Measurements from ENCODE around the gene CXCR6.

The CXCR6 gene

GRCh38 chr3:45972534-45973402 is 29.5 kb downstream of the CXCR6 start:
- TF ChIP-seq USF1 (IDR thresholded peaks at IDR 0.05), result no peak
- no peak for TF ChIP-seq EP300 (IDR thresholded peaks at IDR 0.05; ENCODE audit: borderline replicate concordance)
- TF ChIP-seq EGR1 (IDR thresholded peaks at IDR 0.05), result no peak
- no peak for TF ChIP-seq ZBTB7A (IDR thresholded peaks at IDR 0.05; ENCODE audit: low read depth)
- no peak for TF ChIP-seq NFIC (IDR thresholded peaks at IDR 0.05)
- TF ChIP-seq TCF12 (IDR thresholded peaks at IDR 0.05; ENCODE audit: low read depth), result no peak
- no peak for TF ChIP-seq TAF1 (IDR thresholded peaks at IDR 0.05; ENCODE audit: low read depth)
- TF ChIP-seq CEBPB (IDR thresholded peaks at IDR 0.05), result no peak
- TF ChIP-seq CREB1 (IDR thresholded peaks at IDR 0.05; ENCODE audit: low read depth), result no peak
- TF ChIP-seq REST (IDR thresholded peaks at IDR 0.05; ENCODE audit: low read depth), result no peak
- no peak for TF ChIP-seq RAD21 (IDR thresholded peaks at IDR 0.05; ENCODE audit: low read depth)

- TF ChIP-seq CEBPB (IDR thresholded peaks at IDR 0.05) (no peak), EGR1 (IDR thresholded peaks at IDR 0.05) (no peak), CREB1 (IDR thresholded peaks at IDR 0.05; ENCODE audit: low read depth) (no peak), MAX (IDR thresholded peaks at IDR 0.05) (no peak), TAF1 (IDR thresholded peaks at IDR 0.05; ENCODE audit: low read depth) (no peak), FOXM1 (IDR thresholded peaks at IDR 0.05; ENCODE audit: borderline replicate concordance, low read depth) (no peak), USF1 (IDR thresholded peaks at IDR 0.05) (no peak), NFIC (IDR thresholded peaks at IDR 0.05) (no peak), RAD21 (IDR thresholded peaks at IDR 0.05; ENCODE audit: low read depth) (no peak), EP300 (IDR thresholded peaks at IDR 0.05; ENCODE audit: borderline replicate concordance) (no peak), REST (IDR thresholded peaks at IDR 0.05; ENCODE audit: low read depth) (no peak), TEAD4 (IDR thresholded peaks at IDR 0.05) (no peak)
Observed at GRCh38 chr3:45974686-45975085, 31.4 kb downstream of the CXCR6 start.

- TF ChIP-seq CREB1 (IDR thresholded peaks at IDR 0.05; ENCODE audit: low read depth), result no peak
- TF ChIP-seq RAD21 (IDR thresholded peaks at IDR 0.05; ENCODE audit: low read depth), result no peak
- no peak for TF ChIP-seq NFIC (IDR thresholded peaks at IDR 0.05)
- TF ChIP-seq TAF1 (IDR thresholded peaks at IDR 0.05; ENCODE audit: low read depth), result no peak
- TF ChIP-seq YY1 (IDR thresholded peaks at IDR 0.05; ENCODE audit: low read depth), result no peak
- no peak for TF ChIP-seq USF1 (IDR thresholded peaks at IDR 0.05)
- TF ChIP-seq CEBPB (IDR thresholded peaks at IDR 0.05), result no peak
- no peak for TF ChIP-seq ZBTB7A (IDR thresholded peaks at IDR 0.05; ENCODE audit: low read depth)
- TF ChIP-seq TEAD4 (IDR thresholded peaks at IDR 0.05), result no peak
- TF ChIP-seq TCF12 (IDR thresholded peaks at IDR 0.05; ENCODE audit: low read depth), result no peak
- no peak for TF ChIP-seq REST (IDR thresholded peaks at IDR 0.05; ENCODE audit: low read depth)
- no peak for TF ChIP-seq FOXM1 (IDR thresholded peaks at IDR 0.05; ENCODE audit: borderline replicate concordance, low read depth)
- TF ChIP-seq EP300 (IDR thresholded peaks at IDR 0.05; ENCODE audit: borderline replicate concordance), result no peak
- no peak for TF ChIP-seq MAX (IDR thresholded peaks at IDR 0.05)
- no peak for TF ChIP-seq EGR1 (IDR thresholded peaks at IDR 0.05)
Observed at GRCh38 chr3:45975686-45976085, 32.4 kb downstream of the CXCR6 start.

All from Ishikawa (cell line).